GM12878 (cell line): Measurements from ENCODE around the gene SAAL1. TPM values are rescaled to one million over a fixed set of nuclear protein-coding genes. Genes with fewer than 3 reads are reported as not detected.

Experiments used
- ATAC-seq: fragments of 200-7000 bp; cut with Tn5 transposase; 3 replicates; pipeline ENCODE4 v1.9.1; 2020; ENCODE audit warnings: mild to moderate bottlenecking, moderate library complexity
- BruUV-seq: library from RNA; stranded (reverse); fragments of 400-500 nt; replicated peaks from 2 replicates; lab custom pipeline; 2021; lab: Mats Ljungman, UMichigan
- CTCF ChIA-PET: fragments of 300-600 bp; sonication (Branson Sonifier 250); formaldehyde crosslinking; extraction: SDS; loops from one replicate; lab custom pipeline; 2021; ENCODE audit warnings: inconsistent platforms; lab: Yijun Ruan, JAX
- POLR2A ChIA-PET: fragments of 350-600 bp; formaldehyde crosslinking; extraction: SDS; loops from one replicate; lab custom pipeline; 2021; ENCODE audit warnings: inconsistent platforms; lab: Charles Lee
- RAD21 ChIA-PET: fragments of 300-600 bp; sonication (Branson Sonifier 250); formaldehyde crosslinking; loops from one replicate; lab custom pipeline; 2023; ENCODE audit warnings: antibody characterized with exemption; ENCODE audit not compliant: unreplicated experiment; lab: Charles Lee
- SMC1A ChIA-PET: fragments of 300-600 bp; sonication (Branson Sonifier 250); formaldehyde crosslinking; loops from one replicate; lab custom pipeline; 2023; ENCODE audit not compliant: unreplicated experiment, uncharacterized antibody; lab: Charles Lee
- DNase-seq: peaks from one replicate; pipeline ENCODE4 v3.0.0-alpha.2; 2011; ENCODE audit warnings: low read depth, low spot score
- FAIRE-seq: peaks from 3 replicates; lab custom pipeline; 2011; peaks lifted over from hg19 to GRCh38; lab: Jason Lieb, UNC
- H2AFZ ChIP-seq: 2 replicates; pipeline ENCODE4 v1.6.0; 2011; ENCODE audit warnings: low read depth, low read length, control low read depth; ENCODE audit not compliant: control insufficient read depth
- H3K27ac ChIP-seq: 2 replicates; pipeline ENCODE4 v1.5.1; 2011; ENCODE audit warnings: control low read depth; ENCODE audit not compliant: control insufficient read depth, insufficient read depth
- H3K27me3 ChIP-seq, 2 experiments: replicated peaks in 1 of 2; 2 replicates each; pipeline versions ENCODE4 v1.6.0 to v1.6.1; 2011; ENCODE audit warnings: low read length in 1 of 2; ENCODE audit not compliant: control insufficient read depth in 2 of 2, insufficient read depth in 2 of 2
- H3K36me3 ChIP-seq, 2 experiments: 2 replicates each; pipeline ENCODE4 v1.5.1; 2011; ENCODE audit warnings: low read length in 1 of 2; ENCODE audit not compliant: control insufficient read depth in 2 of 2, insufficient read depth in 2 of 2
- H3K4me1 ChIP-seq: 2 replicates; pipeline ENCODE4 v1.6.1; 2011; ENCODE audit warnings: mild to moderate bottlenecking, low read length, moderate library complexity, mixed read lengths; ENCODE audit not compliant: control insufficient read depth, insufficient read depth
- H3K4me2 ChIP-seq: 2 replicates; pipeline ENCODE4 v1.6.0; 2011; ENCODE audit warnings: control low read depth; ENCODE audit not compliant: control insufficient read depth, insufficient read depth
- H3K4me3 ChIP-seq: fragments of 200-600 bp; sonication (generic); 2 replicates; pipeline ENCODE4 v1.5.1; 2016
- H3K79me2 ChIP-seq: 2 replicates; pipeline ENCODE4 v1.6.0; 2011; ENCODE audit warnings: low read length; ENCODE audit not compliant: control insufficient read depth, insufficient read depth
- H3K9ac ChIP-seq: 2 replicates; pipeline ENCODE4 v1.8.0; 2011; ENCODE audit warnings: low read length, control low read depth, mixed read lengths; ENCODE audit not compliant: control insufficient read depth, insufficient read depth
- H3K9me3 ChIP-seq: replicated peaks from 3 replicates; pipeline ENCODE4 v1.5.1; 2011; ENCODE audit warnings: mild to moderate bottlenecking, low read length; ENCODE audit not compliant: control insufficient read depth, insufficient read depth
- H4K20me1 ChIP-seq: 2 replicates; pipeline ENCODE4 v1.6.0; 2011; ENCODE audit not compliant: control insufficient read depth, insufficient read depth
- ATF2 ChIP-seq: IDR thresholded peaks from 2 replicates; pipeline ENCODE4 v1.6.1; 2012; ENCODE audit warnings: low read length, inconsistent platforms
- ATF7 ChIP-seq: fragments of 450-650 bp; IDR thresholded peaks from 2 replicates; pipeline ENCODE4 v1.6.1; 2016; ENCODE audit warnings: low read depth, mild to moderate bottlenecking
- BRCA1 ChIP-seq: IDR thresholded peaks from 2 replicates; pipeline ENCODE4 v1.6.1; 2011; ENCODE audit warnings: low read depth, low read length, improper control_type of control experiment
- CHD1 ChIP-seq: IDR thresholded peaks from 2 replicates; pipeline ENCODE4 v1.6.1; 2012; ENCODE audit warnings: low read depth, low read length, improper control_type of control experiment
- MEF2A ChIP-seq: IDR thresholded peaks from 2 replicates; pipeline ENCODE4 v1.6.1; 2011; ENCODE audit warnings: low read depth, mild to moderate bottlenecking, low read length, moderate library complexity; ENCODE audit not compliant: insufficient read depth
- NBN ChIP-seq: fragments of 450-650 bp; IDR thresholded peaks from 2 replicates; pipeline ENCODE4 v1.6.1; 2016
- NFIC ChIP-seq: IDR thresholded peaks from 2 replicates; pipeline ENCODE4 v1.6.1; 2012; ENCODE audit warnings: low read depth, mild to moderate bottlenecking, inconsistent platforms, low read length, moderate library complexity
- NKRF ChIP-seq: fragments of 450-650 bp; conservative IDR thresholded peaks from 2 replicates; pipeline ENCODE4 v1.6.1; 2017; ENCODE audit warnings: mild to moderate bottlenecking, moderate library complexity
- NRF1 ChIP-seq: conservative IDR thresholded peaks from 2 replicates; pipeline ENCODE4 v1.6.1; 2011; ENCODE audit warnings: mild to moderate bottlenecking, low read depth, low read length, improper control_type of control experiment
- SKIL ChIP-seq: fragments of 450-650 bp; IDR thresholded peaks from 2 replicates; pipeline ENCODE4 v1.6.1; 2017; ENCODE audit warnings: mild to moderate bottlenecking, low read depth, inconsistent platforms; ENCODE audit not compliant: poor library complexity, severe bottlenecking
- SMAD5 ChIP-seq: IDR thresholded peaks from 2 replicates; pipeline ENCODE4 v1.6.1; 2016; ENCODE audit warnings: antibody characterized with exemption, low read depth
- TCF7 ChIP-seq: IDR thresholded peaks from 2 replicates; pipeline ENCODE4 v1.6.1; 2014; ENCODE audit warnings: antibody characterized with exemption, borderline replicate concordance
- YY1 ChIP-seq: IDR thresholded peaks from 2 replicates; pipeline ENCODE4 v1.6.1; 2011; ENCODE audit warnings: low read depth, mild to moderate bottlenecking, low read length
- WGBS: methylation state at CpG from one replicate; pipeline ENCODE4 v1.1.6; 2016; ENCODE audit warnings: low lambda C conversion rate; ENCODE audit not compliant: insufficient replicate concordance, insufficient coverage; ENCODE audit errors: missing lambda C conversion rate; 5-methylcytosine and 5-hydroxymethylcytosine counted together
- in situ Hi-C: fragments of 300-500 bp; cut with MboI; formaldehyde crosslinking; loops from 9 replicates; pipeline ENCODE4 v1.14.3; 2018; ENCODE audit warnings: mixed read lengths
- intact Hi-C: fragments of 100-400 bp; cut with micrococcal nuclease; formaldehyde crosslinking; loops from one replicate; pipeline ENCODE4 v1.14.2; 2022; ENCODE audit not compliant: unreplicated experiment
- polyA plus RNA-seq, 11 experiments: library from polyadenylated mRNA; depleted of rRNA in 4 of 11; unstranded in 6 of 11; stranded (reverse) in 5 of 11; fragments of >200 nt; fragmentation: Nextera tagmentation in 4 of 11; fragmentation: Illumina TruSeq in 1 of 11; extraction: Ambion mirVana in 4 of 11; extraction: Trizol in 1 of 11; gene quantifications; 1 replicate in 1 of 11; 2 replicates in 10 of 11; pipeline versions ENCODE4 v1.2.1 to v1.2.3, GENCODE V29; 2011 to 2016; ENCODE audit warnings: inconsistent platforms in 2 of 11, missing spikeins in 2 of 11, low read depth in 1 of 11
- total RNA-seq, 4 experiments: library from RNA; depleted of rRNA in 3 of 4; stranded (reverse); fragments of >200 nt in 3 of 4; fragmentation: Illumina TruSeq in 1 of 4; extraction: Trizol in 1 of 4; gene quantifications; 2 replicates each; pipeline versions ENCODE4 v1.2.1 to v1.2.3, GENCODE V29; 2013 to 2021
- TF ChIP-seq, protein P1 (sequence below): fragments of 450-650 bp; IDR thresholded peaks from 2 replicates; pipeline ENCODE4 v1.6.1; 2017; ENCODE audit warnings: borderline replicate concordance

Gene SAAL1
- total and polyA plus RNA-seq, 10 of the 15 experiments (the other 5 are each of a cell fraction or from before 2014, with no cell fraction given) = 26.3 to 59.4 (median 43.8) TPM

GRCh38 chr11:18081551-18081950 lies 24.3 kb downstream of the SAAL1 start:
- FAIRE-seq (no peak), DNase-seq (no peak), ATAC-seq (no peak)
- no peak overlapping the region for H3K4me2 ChIP-seq
- H3K79me2 ChIP-seq = no peaks in the 10 kb centered on the region
- H2AFZ ChIP-seq = no peak overlapping the region
- in situ Hi-C loops (no loop called here), intact Hi-C loops (no loop called here)
- TF ChIP-seq BRCA1 = no peak
- TF ChIP-seq ATF7 = no peak
- TF ChIP-seq MEF2A = no peak
- no peak for TF ChIP-seq CHD1
- TF ChIP-seq NFIC = no peak
- no peak for TF ChIP-seq NRF1
- TF ChIP-seq ATF2 = no peak
- TF ChIP-seq TCF7 = no peak
- TF ChIP-seq SMAD5 = no peak
- no peak for TF ChIP-seq YY1
- no peak for TF ChIP-seq NBN
- no peak for TF ChIP-seq NKRF
- TF ChIP-seq SKIL = no peak
- TF ChIP-seq, protein P1, sequence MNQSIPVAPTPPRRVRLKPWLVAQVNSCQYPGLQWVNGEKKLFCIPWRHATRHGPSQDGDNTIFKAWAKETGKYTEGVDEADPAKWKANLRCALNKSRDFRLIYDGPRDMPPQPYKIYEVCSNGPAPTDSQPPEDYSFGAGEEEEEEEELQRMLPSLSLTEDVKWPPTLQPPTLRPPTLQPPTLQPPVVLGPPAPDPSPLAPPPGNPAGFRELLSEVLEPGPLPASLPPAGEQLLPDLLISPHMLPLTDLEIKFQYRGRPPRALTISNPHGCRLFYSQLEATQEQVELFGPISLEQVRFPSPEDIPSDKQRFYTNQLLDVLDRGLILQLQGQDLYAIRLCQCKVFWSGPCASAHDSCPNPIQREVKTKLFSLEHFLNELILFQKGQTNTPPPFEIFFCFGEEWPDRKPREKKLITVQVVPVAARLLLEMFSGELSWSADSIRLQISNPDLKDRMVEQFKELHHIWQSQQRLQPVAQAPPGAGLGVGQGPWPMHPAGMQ = no peak
- H3K36me3 ChIP-seq = peaks cover 0 to 11% of the 10 kb centered on the region in 2 experiments
- H4K20me1 ChIP-seq = no peaks in the 10 kb centered on the region
- no TSS peak for BruUV-seq
- no peak overlapping the region for H3K4me3 ChIP-seq
- no peaks in the 10 kb centered on the region for H3K4me1 ChIP-seq
- ChIA-PET RAD21 (no interaction called here), CTCF (interaction anchor here (1.0 to 1.9 kb wide), 2 partner anchors 11 to 68 kb away, joined by 3 to 5 read pairs; no protein-coding TSS in a partner anchor), SMC1A (no interaction called here), POLR2A (no interaction called here)
- H3K27me3 ChIP-seq = no peaks in the 10 kb centered on the region
- no peak overlapping the region for H3K27ac ChIP-seq
- H3K9ac ChIP-seq = no peak overlapping the region
- WGBS = 100% methylated on average over 2 of the region's 2 CpGs
- H3K9me3 ChIP-seq = no peaks in the 10 kb centered on the region
